HepG2 (cell line): Measurements from ENCODE around the gene SLC22A14. TPM values are rescaled to one million over a fixed set of nuclear protein-coding genes. Genes with fewer than 3 reads are reported as not detected.
A peak's percentile ranks its signal among the peaks of the same experiment; 100 is the strongest.

Experiments
- ATF1 ChIP-seq: IDR thresholded peaks from 2 replicates; pipeline ENCODE4 v1.6.1; 2016; ENCODE audit warnings: mild to moderate bottlenecking, control low read depth
- CBFB ChIP-seq: sonication (generic); formaldehyde crosslinking; IDR thresholded peaks from 2 replicates; pipeline ENCODE4 v1.4.0; 2020; ENCODE audit warnings: missing genetic modification reagents
- GATA4 ChIP-seq: sonication (generic); IDR thresholded peaks from 2 replicates; pipeline ENCODE4 v1.6.1; 2016; ENCODE audit warnings: antibody characterized with exemption, low read depth, borderline replicate concordance
- GPN1 ChIP-seq: sonication (generic); formaldehyde crosslinking; IDR thresholded peaks from 2 replicates; pipeline ENCODE4 v1.5.1; 2020; ENCODE audit warnings: missing genetic modification reagents, borderline replicate concordance
- KDM6A ChIP-seq: IDR thresholded peaks from 2 replicates; pipeline ENCODE4 v1.6.1; 2016; ENCODE audit warnings: low read depth
- LCORL ChIP-seq, 2 experiments: fragments of 450-650 bp in 1 of 2; sonication (generic) in 1 of 2; formaldehyde crosslinking in 1 of 2; IDR thresholded peaks; 2 replicates each; pipeline versions ENCODE4 v1.5.0 to v1.6.1; 2017 to 2020; ENCODE audit warnings: antibody characterized with exemption in 1 of 2, missing genetic modification reagents in 1 of 2
- MXI1 ChIP-seq: IDR thresholded peaks from 3 replicates; pipeline ENCODE4 v1.6.1; 2012; ENCODE audit warnings: low read depth, low read length, inconsistent platforms, borderline replicate concordance
- RBM22 ChIP-seq: fragments of 200-400 bp; formaldehyde crosslinking; optimal IDR thresholded peaks from 2 replicates; pipeline ENCODE3; 2017; ENCODE audit warnings: mild to moderate bottlenecking, low read length, moderate library complexity
- RORA ChIP-seq: sonication (generic); formaldehyde crosslinking; IDR thresholded peaks from 2 replicates; pipeline ENCODE4 v1.5.0; 2020; ENCODE audit warnings: mild to moderate bottlenecking, missing genetic modification reagents, moderate library complexity
- SNAI1 ChIP-seq: sonication (generic); formaldehyde crosslinking; IDR thresholded peaks from 2 replicates; pipeline ENCODE4 v1.5.0; 2020; ENCODE audit warnings: mild to moderate bottlenecking, missing genetic modification reagents, borderline replicate concordance
- SP1 ChIP-seq, 2 experiments: fragments of 450-650 bp in 1 of 2; sonication (generic) in 1 of 2; formaldehyde crosslinking in 1 of 2; IDR thresholded peaks; 2 replicates each; pipeline versions ENCODE4 v1.4.0 to v1.6.1; 2016 to 2020; ENCODE audit warnings: missing genetic modification reagents in 1 of 2
- ZBTB20 ChIP-seq: sonication (generic); formaldehyde crosslinking; IDR thresholded peaks from 2 replicates; pipeline ENCODE4 v1.8.1; 2023; ENCODE audit warnings: missing genetic modification reagents, low read depth, mild to moderate bottlenecking, borderline replicate concordance
- ZEB1 ChIP-seq: IDR thresholded peaks from 2 replicates; pipeline ENCODE4 v1.6.1; 2012; ENCODE audit warnings: mild to moderate bottlenecking, low read depth, inconsistent platforms; ENCODE audit not compliant: insufficient replicate concordance
- ZMYM4 ChIP-seq: sonication (generic); formaldehyde crosslinking; IDR thresholded peaks from 2 replicates; pipeline ENCODE4 v1.8.1; 2023; ENCODE audit warnings: mild to moderate bottlenecking, missing genetic modification reagents
- ZNF20 ChIP-seq: sonication (generic); formaldehyde crosslinking; IDR thresholded peaks from 2 replicates; pipeline ENCODE4 v1.4.0; 2020; ENCODE audit warnings: mild to moderate bottlenecking, moderate library complexity, missing genetic modification reagents
- ZNF337 ChIP-seq: sonication (generic); formaldehyde crosslinking; IDR thresholded peaks from 2 replicates; pipeline ENCODE4 v1.5.1; 2020; ENCODE audit warnings: missing genetic modification reagents, low read depth, mild to moderate bottlenecking, borderline replicate concordance
- ZNF530 ChIP-seq: sonication (generic); formaldehyde crosslinking; IDR thresholded peaks from 2 replicates; pipeline ENCODE4 v1.5.0; 2020; ENCODE audit warnings: low read depth, mild to moderate bottlenecking, missing genetic modification reagents
- polyA plus RNA-seq, 8 experiments: library from polyadenylated mRNA; depleted of rRNA in 3 of 8; stranded (reverse) in 7 of 8; unstranded in 1 of 8; fragments of >200 nt; fragmentation: Illumina TruSeq in 4 of 8; extraction: Trizol in 4 of 8; gene quantifications; 2 replicates each; pipeline versions ENCODE4 v1.2.1 to v1.2.3, GENCODE V29; 2011 to 2016; ENCODE audit warnings: low read depth in 4 of 8, missing spikeins in 1 of 8, mixed read lengths in 1 of 8; ENCODE audit not compliant: insufficient read depth in 1 of 8
- total RNA-seq, 5 experiments: library from RNA; depleted of rRNA; stranded (reverse); fragments of >200 nt; fragmentation: Illumina TruSeq; extraction: Trizol; gene quantifications; 2 replicates each; pipeline ENCODE4 v1.2.3, GENCODE V29; 2016; ENCODE audit warnings: low read depth in 1 of 5
- TF ChIP-seq, protein P1 (sequence below): sonication (generic); formaldehyde crosslinking; IDR thresholded peaks from 2 replicates; pipeline ENCODE4 v1.8.1; 2023; ENCODE audit warnings: missing genetic modification reagents, inconsistent platforms, borderline replicate concordance
- TF ChIP-seq, protein P2 (sequence below): IDR thresholded peaks from 2 replicates; pipeline ENCODE4 v1.6.1; 2012; ENCODE audit warnings: low read depth, low read length, improper control_type of control experiment
- TF ChIP-seq, protein P3 (sequence below): sonication (generic); formaldehyde crosslinking; IDR thresholded peaks from 2 replicates; pipeline ENCODE4 v1.4.0; 2020; ENCODE audit warnings: mild to moderate bottlenecking, missing genetic modification reagents, borderline replicate concordance
- TF ChIP-seq, protein P4 (sequence below): sonication (generic); formaldehyde crosslinking; IDR thresholded peaks from 2 replicates; pipeline ENCODE4 v1.5.1; 2020; ENCODE audit warnings: missing genetic modification reagents, mild to moderate bottlenecking, borderline replicate concordance

SLC22A14 gene
- total and polyA plus RNA-seq, 2 of the 13 experiments (the other 11 are each of a cell fraction or from before 2014, with no cell fraction given) = 0.03 TPM; not detected in 1

DNA sequence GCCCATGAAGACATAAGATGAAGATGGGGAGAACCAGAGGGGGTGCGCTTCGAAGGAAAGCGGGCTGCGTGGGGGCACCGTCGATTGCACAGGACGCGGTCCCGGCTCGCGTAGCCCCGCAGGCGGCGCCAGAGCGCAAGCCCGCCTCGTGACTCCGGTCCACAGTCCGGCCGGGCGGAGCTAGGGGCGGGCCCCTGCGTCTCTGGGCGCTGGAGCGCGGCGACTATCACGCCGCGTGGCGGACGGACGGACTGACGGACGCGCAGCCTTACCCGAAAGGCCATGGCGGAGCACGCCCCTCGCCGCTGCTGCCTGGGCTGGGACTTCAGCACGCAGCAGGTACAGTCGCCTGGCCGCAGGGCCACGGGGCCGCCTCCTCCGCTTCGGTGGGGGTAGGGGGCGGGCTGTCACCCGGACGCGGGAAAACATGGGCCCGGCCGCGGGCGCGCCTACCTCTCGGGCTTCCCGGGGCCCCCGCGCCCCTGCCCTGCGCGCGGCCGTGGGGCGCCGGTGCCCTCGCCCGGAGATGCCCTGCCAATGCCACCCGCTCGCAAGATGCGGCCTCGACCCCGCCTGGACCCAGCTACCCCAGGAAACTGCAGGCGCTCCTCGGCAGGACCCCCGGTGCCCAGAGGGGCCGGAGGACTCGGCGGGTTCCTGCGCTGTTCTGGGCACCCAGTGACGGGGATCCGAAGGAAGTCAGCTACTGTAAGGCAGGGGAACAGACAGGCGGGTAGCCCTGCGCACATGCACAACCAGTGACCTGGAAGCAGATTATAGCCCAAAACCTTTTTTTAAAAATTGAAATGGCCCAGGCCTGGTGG lies 64.7 kb downstream of the SLC22A14 start, which contains the start of gene XYLB (continued):
- TF ChIP-seq, protein P1, sequence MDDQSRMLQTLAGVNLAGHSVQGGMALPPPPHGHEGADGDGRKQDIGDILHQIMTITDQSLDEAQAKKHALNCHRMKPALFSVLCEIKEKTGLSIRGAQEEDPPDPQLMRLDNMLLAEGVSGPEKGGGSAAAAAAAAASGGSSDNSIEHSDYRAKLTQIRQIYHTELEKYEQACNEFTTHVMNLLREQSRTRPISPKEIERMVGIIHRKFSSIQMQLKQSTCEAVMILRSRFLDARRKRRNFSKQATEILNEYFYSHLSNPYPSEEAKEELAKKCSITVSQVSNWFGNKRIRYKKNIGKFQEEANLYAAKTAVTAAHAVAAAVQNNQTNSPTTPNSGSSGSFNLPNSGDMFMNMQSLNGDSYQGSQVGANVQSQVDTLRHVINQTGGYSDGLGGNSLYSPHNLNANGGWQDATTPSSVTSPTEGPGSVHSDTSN = no peak
- no peak for TF ChIP-seq LCORL (IDR thresholded peaks at IDR 0.05)
- TF ChIP-seq LCORL (CRISPR knock-in tag; IDR thresholded peaks at IDR 0.05) = peak; percentile 97
- peak; percentile 91 for TF ChIP-seq CBFB
- TF ChIP-seq RORA = no peak
- TF ChIP-seq ATF1 (CRISPR knock-in tag) = no peak
- TF ChIP-seq ZNF530 (CRISPR knock-in tag) = 0 out of 2 replicates have a peak, but pooled peaks have one; percentile 23
- TF ChIP-seq, protein P2, sequence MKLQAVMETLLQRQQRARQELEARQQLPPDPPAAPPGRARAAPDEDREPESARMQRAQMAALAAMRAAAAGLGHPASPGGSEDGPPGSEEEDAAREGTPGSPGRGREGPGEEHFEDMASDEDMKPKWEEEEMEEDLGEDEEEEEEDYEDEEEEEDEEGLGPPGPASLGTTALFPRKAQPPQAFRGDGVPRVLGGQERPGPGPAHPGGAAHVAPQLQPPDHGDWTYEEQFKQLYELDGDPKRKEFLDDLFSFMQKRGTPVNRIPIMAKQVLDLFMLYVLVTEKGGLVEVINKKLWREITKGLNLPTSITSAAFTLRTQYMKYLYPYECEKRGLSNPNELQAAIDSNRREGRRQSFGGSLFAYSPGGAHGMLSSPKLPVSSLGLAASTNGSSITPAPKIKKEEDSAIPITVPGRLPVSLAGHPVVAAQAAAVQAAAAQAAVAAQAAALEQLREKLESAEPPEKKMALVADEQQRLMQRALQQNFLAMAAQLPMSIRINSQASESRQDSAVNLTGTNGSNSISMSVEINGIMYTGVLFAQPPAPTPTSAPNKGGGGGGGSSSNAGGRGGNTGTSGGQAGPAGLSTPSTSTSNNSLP = no peak
- no peak for TF ChIP-seq GPN1 (CRISPR knock-in tag)
- TF ChIP-seq GATA4 = no peak
- peak; percentile 99; the same call in 1 of the 2 replicates for TF ChIP-seq ZNF337 (CRISPR knock-in tag)
- no peak for TF ChIP-seq KDM6A
- no peak for TF ChIP-seq ZEB1
- peak; percentile 37 for TF ChIP-seq RBM22
- TF ChIP-seq ZMYM4 (CRISPR knock-in tag) = peak; percentile 95
- TF ChIP-seq SNAI1 (CRISPR knock-in tag) = peak; percentile 47; the same call in 1 of the 2 replicates
- TF ChIP-seq, protein P3, sequence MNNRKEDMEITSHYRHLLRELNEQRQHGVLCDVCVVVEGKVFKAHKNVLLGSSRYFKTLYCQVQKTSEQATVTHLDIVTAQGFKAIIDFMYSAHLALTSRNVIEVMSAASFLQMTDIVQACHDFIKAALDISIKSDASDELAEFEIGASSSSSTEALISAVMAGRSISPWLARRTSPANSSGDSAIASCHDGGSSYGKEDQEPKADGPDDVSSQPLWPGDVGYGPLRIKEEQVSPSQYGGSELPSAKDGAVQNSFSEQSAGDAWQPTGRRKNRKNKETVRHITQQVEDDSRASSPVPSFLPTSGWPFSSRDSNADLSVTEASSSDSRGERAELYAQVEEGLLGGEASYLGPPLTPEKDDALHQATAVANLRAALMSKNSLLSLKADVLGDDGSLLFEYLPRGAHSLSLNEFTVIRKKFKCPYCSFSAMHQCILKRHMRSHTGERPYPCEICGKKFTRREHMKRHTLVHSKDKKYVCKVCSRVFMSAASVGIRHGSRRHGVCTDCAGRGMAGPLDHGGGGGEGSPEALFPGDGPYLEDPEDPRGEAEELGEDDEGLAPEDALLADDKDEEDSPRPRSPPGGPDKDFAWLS (CRISPR knock-in tag) = peak; percentile 94
- peak; percentile 92; the same call in 2 of the 3 replicates for TF ChIP-seq MXI1
- TF ChIP-seq ZNF20 (CRISPR knock-in tag) = no peak
- no peak for TF ChIP-seq SP1 (IDR thresholded peaks at IDR 0.05)
- peak; percentile 87 for TF ChIP-seq SP1 (CRISPR knock-in tag; IDR thresholded peaks at IDR 0.05)
- TF ChIP-seq, protein P4, sequence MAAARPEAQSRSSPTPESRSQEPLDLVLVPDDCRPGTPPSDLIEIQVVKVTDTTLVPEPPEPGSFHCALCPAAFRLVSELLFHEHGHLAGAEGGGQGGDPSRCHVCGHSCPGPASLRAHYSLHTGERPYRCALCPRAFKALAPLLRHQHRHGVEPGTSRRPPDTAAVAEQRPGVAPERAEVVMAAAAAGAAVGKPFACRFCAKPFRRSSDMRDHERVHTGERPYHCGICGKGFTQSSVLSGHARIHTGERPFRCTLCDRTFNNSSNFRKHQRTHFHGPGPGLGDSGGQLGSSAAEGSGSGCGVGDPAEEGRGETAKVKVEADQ (CRISPR knock-in tag) = peak; percentile 98
- peak; percentile 79 for TF ChIP-seq ZBTB20 (CRISPR knock-in tag)
